NCI-H1417 (cell line): Measurements from ENCODE around the gene C19orf25.
"Not testable (repeated sequence)": the region's sequence is repeated elsewhere in the genome, so short reads cannot be mapped to it uniquely, and the experiment has no call there.

Experiments used
- DNase-seq, 3 experiments: peaks; one replicate each; lab custom pipeline; 2025; lab: John Stamatoyannopoulos, UW

C19orf25 gene

DNA sequence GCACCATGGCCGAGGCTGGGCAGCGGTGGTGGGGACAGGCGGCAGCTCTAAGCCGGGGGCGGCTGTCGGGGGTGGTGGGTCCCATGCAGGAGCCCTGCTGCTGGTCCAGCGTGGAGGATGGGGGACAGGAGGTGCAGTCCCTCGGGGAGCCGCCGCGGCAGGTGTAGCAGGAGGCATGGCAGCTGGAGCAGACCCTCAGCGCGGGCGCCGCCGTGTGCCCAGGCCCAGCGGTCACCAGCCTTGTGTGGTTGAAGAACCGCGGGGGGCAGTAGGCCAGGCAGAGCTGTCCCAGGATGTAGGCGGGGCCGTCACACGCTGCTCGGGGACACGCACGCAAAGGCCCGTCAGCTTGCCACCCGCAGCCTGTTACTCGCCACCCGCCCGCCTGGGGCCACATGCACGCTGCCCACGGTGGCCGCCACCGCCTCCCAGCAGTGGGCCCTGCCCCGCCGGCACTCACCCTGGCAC lies 2.9 kb upstream of the C19orf25 start:
- DNase-seq, result no peak

DNA sequence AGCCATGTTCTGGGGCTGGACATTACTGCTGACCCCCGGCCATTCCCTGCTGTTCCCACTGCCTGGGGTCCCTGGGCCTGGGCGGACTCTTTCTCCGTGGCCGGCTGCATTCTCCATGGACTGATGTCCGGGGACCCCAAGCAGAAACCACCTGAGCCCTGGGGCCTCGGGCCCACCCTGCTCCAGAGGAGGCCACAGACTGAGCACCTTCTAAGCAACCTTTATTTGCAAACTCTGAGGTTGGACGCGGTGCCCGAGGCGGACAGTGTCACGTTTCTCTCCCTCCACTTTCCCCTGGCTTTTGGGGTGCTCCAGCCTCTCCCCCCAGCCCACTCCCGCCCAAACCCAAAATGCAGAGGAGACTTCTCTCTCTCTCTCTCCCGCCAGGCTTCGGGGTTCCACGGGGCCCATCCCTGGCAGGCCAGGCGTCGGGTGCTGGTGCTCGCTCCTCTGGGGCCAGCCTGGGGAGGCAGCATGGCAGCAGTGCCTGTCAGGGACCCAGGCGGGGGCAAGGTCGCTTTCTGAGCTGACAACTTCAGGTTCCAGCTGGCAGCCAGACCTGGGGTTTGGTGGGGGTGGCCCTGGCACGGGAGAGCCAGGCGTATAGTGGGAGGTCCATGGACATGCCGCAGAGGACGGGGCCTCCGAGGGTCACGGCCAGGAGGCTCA lies 2.3 kb upstream of the C19orf25 start:
- DNase-seq, result no peak

DNA sequence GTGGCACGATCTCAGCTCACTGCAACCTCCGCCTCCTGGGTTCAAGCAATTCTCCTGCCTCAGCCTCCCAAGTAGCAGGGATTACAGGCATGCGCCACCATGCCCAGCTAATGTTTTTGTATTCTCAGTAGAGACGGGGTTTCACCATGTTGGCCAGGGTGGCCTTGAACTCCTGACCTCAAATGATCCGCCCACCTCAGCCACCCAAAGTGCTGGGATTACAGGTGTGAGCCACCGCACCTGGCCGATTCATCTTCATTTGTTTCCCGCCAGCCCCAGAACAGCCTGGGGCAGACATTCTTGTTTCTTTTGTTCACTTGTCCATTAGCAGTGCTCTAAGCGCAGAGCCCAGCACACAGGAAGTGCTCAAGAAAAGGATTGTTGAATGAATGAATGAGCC lies 2.0 kb downstream of the C19orf25 start:
- not testable (repeated sequence) for DNase-seq

DNA sequence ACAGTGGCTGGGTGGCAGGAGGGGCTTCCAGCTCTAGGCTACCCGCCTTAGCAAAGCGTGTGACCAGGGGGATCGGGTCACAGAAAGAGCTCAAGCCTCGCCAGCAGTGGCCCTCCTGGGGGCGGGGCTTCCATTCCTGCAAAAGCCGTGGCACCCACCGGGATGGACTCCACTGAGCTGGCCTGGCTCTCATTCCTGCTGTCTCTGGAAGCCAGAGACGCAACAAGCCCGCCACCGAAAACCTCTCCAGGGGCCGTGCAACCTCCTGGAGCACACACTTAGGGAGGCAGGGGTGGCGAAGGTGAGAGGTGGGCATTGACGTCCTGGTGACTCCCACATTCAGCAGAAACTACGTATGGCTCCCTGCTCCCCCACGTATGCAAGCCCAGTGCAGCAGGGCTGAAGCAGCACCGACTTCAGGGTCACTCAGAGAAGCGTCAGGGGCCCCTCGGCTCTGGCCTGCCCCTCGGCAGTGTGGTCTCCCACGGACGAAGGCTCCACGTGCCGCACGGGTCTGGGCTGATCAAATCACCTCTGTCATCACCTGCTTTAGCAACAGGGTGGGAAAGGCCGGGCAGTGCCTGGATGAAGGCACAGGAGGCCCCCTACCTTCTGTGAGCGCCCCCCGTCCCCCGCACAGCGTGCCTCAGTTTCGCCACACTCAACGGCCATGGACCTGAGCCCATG lies 3.1 kb downstream of the C19orf25 start:
- DNase-seq, result no peak

DNA sequence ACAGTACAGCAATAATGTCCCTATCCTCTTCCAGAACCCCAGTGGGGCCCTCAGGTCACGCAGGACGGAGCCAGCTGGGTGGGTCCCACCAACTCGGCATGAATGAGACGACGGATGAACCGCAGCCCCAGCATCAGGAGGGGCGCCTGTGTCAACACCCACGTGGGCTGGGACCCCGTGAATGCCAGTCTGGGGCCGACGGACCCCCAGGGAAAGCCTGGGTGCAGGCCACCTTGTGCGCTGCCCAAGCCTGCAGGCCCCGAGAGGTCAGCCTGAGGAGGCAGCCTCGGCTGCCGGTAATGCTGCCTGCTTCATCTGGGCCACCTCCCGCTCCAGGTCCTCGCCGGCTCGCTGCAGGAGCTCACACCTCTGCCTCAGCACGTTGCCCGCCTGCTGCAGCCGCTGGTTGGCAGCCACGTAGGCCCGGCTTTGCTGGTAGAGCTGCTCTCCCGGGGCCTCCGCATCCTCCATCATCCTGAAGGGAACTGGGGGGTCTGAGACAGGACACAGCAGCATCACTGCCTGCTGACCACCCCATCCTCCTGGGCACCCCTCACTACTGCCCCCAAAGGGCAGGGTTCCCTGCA lies 4.2 kb downstream of the C19orf25 start:
- no peak for DNase-seq

DNA sequence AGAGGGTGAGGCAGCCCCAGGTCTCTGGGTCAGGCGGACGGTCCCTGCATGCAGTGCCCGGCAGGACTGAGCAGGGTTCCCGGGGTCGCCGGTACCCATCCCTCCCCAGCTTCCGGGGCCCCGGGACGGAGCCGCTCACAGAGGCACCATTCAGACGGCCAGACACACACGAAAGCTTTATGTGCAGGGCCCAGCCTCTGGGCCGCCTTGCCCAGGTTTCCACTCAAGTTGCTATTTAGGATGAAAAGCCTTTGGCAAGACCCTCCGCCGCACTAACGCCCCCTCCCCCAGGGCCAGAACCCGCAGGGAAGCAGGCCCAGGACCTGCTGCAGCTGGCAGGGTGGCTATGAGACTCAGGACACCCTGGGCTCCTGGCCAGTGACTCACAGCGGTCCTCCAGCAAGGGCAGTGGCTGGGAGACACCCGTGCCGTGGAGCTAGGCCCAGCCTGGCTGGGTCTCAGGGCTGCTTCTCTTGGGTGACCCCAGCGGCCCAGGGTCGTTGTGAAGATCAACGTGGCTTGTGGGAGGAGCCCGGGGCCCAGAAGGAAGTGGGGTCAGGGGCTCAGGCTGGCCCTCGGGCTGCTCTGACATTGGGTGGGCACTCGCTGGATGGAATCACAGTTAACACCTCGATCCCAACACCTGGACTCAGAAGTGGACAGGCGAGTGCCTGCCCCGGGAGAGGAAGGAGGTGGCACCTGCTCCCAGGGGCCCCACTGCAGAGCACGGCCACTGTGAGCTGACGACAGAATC lies 4.8 kb downstream of the C19orf25 start:
- DNase-seq, result no peak

DNA sequence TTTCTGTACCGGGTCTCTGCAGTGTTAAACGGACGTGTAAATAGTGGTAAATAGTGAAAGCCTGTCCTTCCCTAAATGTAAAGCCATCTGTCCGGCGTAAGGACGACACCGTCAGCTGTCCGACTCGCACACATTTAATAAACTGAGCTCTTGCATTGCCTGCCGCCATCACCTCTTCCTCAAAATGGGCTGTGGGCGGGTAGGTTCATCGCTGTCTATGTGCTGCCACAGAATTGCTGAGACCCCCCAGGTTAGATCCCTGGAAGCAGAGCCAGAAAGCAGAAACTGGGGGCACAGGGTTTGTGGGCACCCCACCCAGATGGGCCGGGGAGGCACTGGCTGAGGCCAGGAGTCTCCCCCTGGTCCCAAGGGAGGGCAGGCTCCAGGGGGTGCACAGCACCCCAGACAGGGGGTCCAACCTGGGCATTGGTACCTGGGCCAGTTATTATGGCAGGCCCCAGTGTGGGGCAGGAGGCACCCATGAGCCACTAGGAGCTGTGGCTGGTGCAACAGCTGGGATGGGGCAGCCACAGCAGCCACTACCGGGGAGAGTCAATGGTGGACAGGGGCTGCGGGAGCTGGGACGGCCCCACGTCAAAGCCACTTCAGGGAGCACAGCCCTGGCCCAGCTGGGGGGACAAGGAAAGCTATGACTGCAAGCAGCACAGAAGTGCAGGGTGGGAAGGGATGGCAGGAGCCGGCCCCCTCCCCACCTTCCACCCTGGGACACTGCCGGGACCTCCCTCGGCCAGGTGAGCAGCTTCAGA lies 5.7 kb downstream of the C19orf25 start:
- DNase-seq, result no peak

DNA sequence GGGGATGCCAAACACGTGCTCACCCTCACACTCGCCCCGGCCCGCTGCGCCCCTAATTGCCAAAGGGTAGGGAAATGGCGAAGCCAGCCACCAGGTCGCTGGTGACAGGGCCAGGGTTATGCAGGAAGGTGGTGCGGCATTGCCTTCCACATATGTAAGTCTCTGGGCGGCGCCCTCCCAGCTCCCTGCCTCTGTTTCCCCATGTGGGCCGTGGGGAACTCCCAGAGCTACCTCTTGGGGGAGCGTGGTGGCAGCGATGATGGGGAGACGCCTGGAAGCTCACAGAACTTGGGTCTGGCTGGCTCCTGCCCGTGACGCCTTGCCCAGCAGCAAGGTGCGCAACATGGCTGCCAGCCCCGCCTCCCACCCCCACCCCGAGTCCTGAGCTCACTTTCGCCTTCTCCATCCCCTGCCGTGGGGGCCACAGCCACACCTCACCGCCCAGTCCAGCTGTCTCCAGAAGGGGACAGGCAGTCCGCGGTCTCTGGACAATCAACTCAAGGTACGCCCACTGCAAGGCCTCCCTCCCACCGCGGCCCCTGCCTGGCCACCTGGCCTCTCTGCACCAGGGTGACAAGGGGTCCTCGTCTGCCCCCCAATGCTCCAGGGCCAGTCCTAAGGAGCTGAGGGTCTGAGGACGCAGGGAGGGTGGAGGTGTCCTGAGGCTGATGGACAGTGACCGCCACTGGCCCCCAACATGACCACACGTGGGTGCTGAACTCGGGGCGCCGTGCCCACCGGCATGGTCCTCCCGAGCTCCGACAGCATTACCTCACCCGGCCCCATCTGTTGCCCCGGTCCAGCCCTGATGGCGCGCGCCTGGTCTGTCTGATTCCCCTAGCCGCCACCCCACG lies 6.6 kb downstream of the C19orf25 start:
- DNase-seq, result no peak

DNA sequence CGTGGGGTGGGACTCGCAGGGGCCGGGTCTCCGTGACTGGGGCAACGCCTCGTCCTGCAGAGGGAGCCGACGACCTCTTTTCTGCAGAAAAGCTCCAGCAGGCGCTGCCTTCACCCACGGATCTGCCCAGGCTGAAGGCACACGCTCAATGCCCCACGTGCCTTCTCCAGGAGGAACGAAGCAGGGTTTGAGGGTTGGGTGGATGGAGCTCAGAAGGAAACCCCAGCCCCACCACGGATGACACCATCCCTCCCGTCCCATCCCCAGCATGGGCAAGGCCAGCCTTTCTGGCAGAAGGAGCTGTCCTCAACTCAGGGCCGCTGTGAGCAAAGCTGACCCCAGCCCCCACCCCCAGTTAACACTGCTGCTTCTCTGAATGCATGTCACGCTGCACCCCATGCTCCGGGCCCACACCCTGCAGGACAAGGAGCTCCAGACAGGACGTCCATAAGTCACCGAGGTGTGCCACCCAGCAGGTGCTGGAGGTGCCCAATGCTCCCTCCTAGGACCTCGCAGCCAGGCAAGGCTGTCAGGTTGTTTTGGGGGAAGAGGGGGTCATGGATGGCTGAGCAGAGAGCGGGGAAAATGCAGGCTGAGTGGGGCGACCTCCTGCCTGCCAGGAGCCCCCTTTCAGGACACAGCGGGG lies 7.4 kb downstream of the C19orf25 start:
- DNase-seq, result no peak

DNA sequence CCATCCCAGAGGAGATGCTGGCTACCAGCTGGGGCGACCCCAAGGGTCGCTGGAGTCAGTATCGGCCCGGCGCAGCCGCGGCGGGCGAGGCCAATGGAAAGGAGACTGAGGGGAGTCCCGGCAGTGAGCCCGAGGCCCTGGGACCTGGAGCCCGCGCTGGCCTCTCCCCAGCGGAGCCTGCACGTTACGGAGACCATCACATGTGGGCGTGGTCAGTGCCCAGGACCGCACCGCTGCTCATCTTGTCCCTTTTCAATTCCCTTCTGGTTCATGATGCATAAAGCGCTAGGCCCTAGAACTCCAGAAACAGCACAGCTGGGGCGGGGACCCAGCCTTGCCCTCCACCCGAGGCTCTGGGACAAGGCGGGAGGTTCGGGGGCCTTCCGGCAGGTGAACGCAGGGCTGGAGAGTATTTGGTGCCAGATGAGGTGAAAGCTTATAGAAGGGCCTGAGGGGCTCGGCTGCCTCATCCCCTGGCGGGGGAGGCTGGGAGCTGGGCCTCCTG lies 8.0 kb downstream of the C19orf25 start:
- peak; percentile 38 to 69 (median 65) for DNase-seq

DNA sequence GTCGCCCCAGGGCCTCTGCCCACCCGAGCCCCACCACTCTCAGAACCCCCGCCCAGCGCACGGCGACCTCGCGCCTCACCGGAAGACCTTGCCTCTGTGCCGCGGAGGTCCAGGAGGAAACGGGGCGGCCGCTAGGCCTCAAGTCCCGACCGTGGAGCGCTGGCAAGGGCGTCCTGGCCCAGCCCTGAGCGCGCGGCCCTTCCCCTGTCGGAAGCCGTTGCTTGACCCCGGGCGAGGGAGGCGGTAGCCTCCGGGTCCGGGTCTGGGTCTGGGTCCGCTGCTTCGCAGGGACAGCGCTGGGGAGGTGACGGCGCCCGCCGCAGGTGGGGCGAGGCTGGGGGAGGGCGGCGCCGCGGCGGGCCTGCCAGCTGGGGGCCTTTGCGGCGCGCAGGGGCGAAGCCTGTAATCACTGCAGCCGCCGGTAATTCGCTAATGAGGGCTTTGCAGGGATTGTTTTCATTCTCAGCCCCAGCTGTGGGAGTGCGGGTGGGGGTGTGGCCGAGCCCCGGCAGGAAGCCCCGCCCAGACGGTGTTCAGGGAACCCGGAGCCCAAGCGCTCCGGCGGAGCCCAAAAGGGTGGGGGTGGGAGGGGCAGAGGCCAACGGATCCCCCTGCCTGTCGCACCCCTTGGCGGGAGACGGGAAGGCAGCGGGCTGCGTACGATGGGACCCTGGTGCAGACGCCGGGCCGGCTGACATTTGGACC lies 8.6 kb downstream of the C19orf25 start:
- peak; percentile 57 to 94 (median 90) for DNase-seq

DNA sequence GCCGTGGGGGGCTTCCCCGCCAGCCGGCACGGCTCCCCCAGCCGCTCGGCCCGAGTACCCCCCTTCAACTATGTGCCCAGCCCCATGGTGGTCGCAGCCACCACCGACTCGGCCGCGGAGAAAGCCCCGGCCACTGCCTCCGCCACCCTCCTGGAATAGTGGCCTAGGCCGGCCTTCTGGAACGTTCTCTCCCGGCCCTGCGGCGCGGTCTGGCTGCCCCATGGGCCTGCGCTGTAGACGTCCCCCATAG lies 9.0 kb downstream of the C19orf25 start:
- DNase-seq, result no peak

DNA sequence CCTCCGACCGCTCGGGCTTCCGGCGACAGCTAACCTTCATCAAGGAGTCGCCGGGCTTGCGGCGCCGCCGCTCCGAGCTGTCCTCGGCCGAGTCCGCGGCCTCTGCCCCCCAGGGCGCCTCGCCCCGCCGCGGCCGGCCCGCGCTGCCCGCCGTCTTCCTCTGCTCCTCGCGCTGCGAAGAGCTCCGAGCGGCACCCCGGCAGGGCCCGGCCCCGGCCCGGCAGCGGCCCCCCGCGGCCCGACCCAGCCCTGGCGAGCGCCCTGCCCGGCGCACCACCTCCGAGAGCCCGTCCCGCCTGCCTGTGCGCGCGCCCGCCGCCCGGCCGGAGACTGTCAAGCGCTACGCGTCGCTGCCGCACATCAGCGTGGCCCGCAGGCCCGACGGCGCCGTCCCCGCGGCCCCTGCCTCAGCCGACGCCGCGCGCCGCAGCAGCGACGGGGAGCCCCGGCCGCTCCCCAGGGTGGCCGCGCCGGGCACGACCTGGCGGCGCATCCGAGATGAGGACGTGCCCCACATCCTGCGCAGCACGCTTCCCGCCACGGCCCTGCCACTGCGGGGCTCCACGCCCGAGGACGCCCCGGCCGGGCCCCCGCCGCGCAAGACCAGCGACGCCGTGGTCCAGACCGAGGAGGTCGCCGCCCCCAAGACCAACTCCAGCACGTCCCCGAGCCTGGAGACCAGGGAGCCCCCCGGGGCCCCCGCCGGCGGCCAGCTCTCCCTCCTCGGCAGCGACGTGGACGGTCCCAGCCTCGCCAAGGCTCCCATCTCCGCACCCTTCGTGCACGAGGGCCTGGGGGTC lies 9.6 kb downstream of the C19orf25 start:
- no peak for DNase-seq

DNA sequence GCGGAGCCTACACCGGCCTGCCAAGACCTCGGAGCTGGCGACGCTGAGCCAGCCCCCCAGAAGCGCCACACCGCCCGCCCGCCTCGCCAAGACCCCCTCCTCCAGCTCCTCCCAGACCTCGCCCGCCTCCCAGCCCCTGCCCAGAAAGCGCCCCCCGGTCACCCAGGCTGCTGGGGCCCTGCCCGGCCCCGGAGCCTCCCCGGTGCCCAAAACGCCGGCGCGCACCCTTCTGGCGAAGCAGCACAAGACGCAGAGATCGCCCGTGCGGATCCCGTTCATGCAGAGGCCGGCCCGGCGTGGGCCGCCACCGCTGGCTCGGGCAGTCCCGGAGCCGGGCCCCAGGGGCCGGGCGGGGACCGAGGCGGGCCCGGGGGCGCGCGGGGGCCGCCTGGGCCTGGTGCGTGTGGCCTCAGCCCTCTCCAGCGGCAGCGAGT lies 10.2 kb downstream of the C19orf25 start:
- no peak for DNase-seq

DNA sequence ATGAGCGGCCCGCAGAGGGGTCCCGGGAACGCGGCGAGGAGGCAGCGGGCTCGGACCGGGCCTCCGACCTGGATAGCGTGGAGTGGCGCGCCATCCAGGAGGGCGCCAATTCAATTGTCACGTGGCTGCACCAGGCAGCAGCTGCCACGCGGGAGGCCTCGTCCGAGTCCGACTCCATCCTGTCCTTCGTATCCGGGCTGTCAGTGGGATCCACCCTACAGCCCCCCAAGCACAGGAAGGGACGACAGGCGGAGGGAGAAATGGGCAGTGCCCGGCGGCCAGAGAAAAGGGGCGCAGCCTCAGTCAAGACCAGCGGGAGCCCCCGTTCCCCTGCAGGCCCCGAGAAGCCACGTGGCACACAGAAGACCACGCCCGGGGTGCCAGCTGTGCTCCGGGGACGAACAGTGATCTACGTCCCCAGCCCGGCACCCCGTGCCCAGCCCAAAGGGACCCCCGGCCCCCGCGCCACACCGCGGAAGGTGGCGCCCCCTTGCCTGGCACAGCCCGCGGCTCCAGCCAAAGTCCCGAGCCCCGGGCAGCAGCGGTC lies 10.7 kb downstream of the C19orf25 start:
- DNase-seq, result no peak

DNA sequence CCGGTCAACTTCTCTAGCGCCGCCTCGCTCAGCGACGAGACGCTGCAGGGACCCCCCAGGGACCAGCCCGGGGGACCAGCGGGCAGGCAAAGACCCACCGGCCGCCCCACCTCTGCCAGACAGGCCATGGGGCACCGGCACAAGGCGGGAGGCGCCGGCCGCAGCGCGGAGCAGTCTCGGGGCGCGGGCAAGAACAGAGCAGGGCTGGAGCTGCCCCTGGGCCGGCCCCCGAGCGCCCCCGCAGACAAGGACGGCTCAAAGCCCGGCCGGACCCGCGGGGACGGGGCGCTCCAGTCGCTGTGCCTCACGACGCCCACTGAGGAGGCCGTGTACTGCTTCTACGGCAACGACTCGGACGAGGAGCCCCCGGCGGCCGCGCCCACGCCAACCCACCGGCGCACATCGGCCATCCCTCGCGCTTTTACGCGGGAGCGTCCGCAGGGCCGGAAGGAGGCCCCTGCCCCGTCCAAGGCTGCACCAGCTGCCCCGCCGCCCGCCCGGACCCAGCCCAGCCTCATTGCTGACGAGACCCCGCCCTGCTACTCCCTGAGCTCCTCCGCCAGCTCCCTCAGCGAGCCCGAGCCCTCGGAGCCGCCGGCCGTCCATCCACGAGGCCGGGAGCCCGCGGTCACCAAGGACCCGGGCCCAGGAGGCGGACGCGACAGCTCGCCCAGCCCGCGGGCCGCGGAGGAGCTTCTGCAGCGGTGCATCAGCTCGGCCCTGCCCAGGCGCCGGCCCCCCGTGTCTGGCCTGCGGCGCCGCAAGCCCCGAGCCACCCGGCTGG lies 11.3 kb downstream of the C19orf25 start:
- no peak for DNase-seq

DNA sequence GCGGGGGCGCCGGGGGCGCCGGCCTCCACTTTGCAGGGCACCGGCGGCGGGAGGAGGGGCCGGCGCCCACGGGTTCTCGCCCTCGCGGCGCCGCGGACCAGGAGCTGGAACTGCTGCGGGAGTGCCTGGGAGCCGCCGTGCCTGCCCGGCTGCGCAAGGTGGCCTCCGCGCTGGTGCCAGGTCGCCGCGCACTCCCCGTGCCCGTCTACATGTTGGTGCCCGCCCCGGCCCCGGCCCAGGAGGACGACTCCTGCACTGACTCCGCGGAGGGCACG lies 11.9 kb downstream of the C19orf25 start:
- no peak for DNase-seq
